Epithelial cell of alveolus of lung (primary cell): Measurements from ENCODE around the gene ZNF561. TPM values are rescaled to one million over a fixed set of nuclear protein-coding genes. Genes with fewer than 3 reads are reported as not detected.

Experiments
- total RNA-seq: library from RNA; depleted of rRNA; stranded (reverse); fragments of >200 nt; gene quantifications from 2 replicates; pipeline ENCODE4 v1.2.1, GENCODE V29; 2015

Gene ZNF561
- 34.6 and 37.1 TPM in 2 replicates for total RNA-seq

GRCh38 chr19:9621156-9622037 is at the start of gene ZNF561:
Gene ZNF561 (minus strand): TSS chr19:9621232. CDS start chr19:9619456, 1,776 bp downstream.

GRCh38 chr19:9584073-9584833 is 36.8 kb downstream of the ZNF561 start, which contains the start of gene ZNF121:
Gene ZNF121 (minus strand): TSS chr19:9584504. CDS start chr19:9568097, 16,407 bp downstream.

Other genes starting within 250 kb of the ZNF561 start
- 4.9 and 19.9 TPM in 2 replicates for gene ZNF266, start 185.7 kb downstream of the ZNF561 start, total RNA-seq
- gene ZNF560, start 122.6 kb downstream of the ZNF561 start, total RNA-seq: 0.91 and 1.2 TPM in 2 replicates
- gene ZNF426, start 82.6 kb downstream of the ZNF561 start, total RNA-seq: 8.0 and 26.0 TPM in 2 replicates
- gene ZNF121, start 36.7 kb downstream of the ZNF561 start, total RNA-seq: 16.9 and 23.9 TPM in 2 replicates
- 11.2 and 18.4 TPM in 2 replicates for gene ZNF562, start 53.9 kb upstream of the ZNF561 start, total RNA-seq
- gene ZNF846, start 147.5 kb upstream of the ZNF561 start, total RNA-seq: 5.4 and 5.7 TPM in 2 replicates
- 18.2 and 30.8 TPM in 2 replicates for gene FBXL12, start 197.8 kb upstream of the ZNF561 start, total RNA-seq
- 401 and 631 TPM in 2 replicates for gene UBL5, start 206.7 kb upstream of the ZNF561 start, total RNA-seq
- gene PIN1, start 214.1 kb upstream of the ZNF561 start, total RNA-seq: 109 and 156 TPM in 2 replicates